ENCODE data around the gene LRTM2.

The LRTM2 gene

GRCh38 chr12:1797991-1798640, 22.2 kb upstream of the LRTM2 start:
- DNase-seq (ENCODE audit: low read depth in 2 of 3, low spot score in 1 of 3) = no peak

GRCh38 chr12:1798641-1799020, 21.7 kb upstream of the LRTM2 start:
- no peak for DNase-seq (ENCODE audit: low read depth in 2 of 3, low spot score in 1 of 3)

DNA sequence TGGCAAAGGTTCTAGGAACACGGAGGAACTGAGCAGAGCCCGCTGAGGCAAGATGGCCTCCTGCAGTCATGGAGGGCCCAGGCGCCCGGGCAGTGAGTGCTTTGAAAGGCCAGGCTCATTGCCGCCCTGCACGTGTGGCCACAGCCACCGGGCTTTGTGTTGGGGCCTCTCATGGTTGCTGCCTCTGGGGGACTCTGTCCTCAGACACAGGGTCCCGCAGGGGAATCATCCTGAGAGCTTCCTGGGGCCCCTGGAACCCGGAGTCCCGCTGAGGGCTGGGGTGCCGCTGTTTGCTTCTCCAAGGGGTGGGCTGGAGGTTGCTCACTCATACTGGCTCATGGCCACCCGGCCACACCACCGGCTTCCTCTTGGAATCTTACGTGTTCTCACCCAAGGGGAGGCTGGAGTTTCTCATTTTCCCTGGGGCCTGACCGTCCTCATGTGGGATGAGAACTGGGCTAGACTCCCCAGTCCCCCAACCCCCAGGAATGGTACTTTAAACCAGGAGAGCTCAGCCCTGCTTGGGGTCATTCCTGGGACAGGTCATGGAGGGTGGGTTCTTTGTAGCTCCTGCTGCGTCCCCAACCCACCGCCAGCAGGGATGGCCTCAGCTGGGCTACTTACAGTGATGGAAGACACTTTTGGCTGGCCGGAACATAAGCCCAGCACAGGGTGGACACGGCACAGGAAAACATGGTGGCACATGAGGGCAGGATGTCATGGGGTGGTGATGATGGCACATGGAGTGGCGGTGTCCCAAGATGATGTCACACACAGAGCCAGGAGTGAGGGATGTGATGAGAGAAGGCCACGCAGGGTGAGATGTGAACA, 21.1 kb upstream of the LRTM2 start:
- DNase-seq (ENCODE audit: low read depth in 2 of 3, low spot score in 1 of 3) = no peak

GRCh38 chr12:1799882-1800400, 20.4 kb upstream of the LRTM2 start:
- DNase-seq (ENCODE audit: low read depth in 2 of 3, low spot score in 1 of 3) = no peak

DNA sequence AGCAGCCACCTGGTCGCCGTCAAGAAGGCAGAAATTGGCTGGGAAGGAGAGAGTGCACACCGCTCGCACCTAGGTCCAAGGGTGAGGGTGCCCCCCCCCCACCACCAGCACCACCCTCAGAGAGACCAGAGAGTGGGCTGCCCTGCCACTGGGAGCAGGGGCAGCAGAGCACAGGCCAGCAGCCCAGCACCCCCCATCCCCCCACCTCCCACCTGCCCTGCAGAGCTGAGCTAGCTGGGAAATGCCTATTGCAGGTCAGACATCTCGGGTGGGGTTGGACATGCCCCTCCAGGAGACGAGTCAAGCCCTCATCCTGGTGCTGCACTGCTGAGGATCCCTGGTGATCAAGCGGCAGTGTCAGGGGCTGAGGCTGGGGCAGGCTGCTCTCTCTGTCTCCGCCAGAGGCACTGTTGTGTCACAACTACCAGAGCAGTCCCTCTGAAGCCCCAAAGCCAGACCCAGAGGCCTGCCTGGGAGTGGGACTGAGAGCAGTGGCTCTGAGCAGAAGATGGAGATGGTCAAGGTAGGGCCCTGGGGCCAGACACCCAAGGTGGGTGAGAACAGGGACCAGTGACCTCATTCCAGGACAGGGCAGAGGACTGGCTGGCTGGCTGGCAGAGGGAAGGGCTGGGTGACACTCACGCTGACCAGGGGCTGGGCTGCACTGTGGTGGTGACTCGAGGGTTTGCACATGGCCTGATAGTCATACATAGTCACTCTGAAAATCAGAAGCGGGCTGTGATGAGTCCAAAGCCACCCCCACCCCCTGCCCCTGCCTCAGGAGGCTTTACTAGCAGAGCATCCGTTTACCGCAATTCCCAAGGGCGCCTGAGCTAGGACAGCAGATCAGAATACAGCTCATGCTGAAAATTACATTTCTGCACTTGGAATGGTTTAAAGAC, 19.7 kb upstream of the LRTM2 start:
- DNase-seq (ENCODE audit: low read depth in 2 of 3, low spot score in 1 of 3) = no peak

DNA sequence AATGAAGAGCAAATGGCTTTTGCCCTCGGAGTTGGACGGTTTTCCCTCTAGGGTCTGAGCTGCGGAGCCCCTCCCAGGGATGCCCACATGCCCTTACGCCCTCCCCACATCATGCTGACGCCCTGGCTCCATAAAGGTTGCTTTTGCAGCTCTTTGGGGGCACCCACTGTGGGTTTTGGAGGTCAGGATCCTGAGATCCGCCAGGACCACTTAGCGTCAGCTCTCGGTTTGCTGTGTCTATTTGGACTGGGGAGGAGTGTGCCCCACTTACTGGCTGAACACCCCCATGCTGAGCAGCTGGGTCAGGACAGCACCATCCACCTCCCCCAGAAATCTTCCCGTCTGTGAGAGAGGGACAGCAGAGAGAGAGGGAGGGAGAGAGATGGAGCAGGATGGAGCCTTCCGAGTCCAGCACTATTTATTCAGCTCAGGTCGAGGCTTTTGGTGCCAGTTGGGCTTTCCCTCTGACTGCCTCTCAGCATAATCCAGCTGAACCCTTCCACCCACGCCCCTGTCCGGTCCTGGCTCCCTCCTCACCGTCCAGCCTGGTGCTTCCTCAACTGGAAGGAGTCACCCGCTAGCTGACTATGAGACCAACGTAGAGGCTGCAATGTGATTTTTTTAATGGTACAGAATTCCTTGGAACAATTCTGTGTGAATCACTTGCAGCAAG, 18.9 kb upstream of the LRTM2 start:
- DNase-seq (ENCODE audit: low read depth in 2 of 3, low spot score in 1 of 3) = no peak

GRCh38 chr12:1803736-1804135, 16.6 kb upstream of the LRTM2 start:
- DNase-seq (ENCODE audit: low read depth in 2 of 3, low spot score in 1 of 3) = no peak

DNA sequence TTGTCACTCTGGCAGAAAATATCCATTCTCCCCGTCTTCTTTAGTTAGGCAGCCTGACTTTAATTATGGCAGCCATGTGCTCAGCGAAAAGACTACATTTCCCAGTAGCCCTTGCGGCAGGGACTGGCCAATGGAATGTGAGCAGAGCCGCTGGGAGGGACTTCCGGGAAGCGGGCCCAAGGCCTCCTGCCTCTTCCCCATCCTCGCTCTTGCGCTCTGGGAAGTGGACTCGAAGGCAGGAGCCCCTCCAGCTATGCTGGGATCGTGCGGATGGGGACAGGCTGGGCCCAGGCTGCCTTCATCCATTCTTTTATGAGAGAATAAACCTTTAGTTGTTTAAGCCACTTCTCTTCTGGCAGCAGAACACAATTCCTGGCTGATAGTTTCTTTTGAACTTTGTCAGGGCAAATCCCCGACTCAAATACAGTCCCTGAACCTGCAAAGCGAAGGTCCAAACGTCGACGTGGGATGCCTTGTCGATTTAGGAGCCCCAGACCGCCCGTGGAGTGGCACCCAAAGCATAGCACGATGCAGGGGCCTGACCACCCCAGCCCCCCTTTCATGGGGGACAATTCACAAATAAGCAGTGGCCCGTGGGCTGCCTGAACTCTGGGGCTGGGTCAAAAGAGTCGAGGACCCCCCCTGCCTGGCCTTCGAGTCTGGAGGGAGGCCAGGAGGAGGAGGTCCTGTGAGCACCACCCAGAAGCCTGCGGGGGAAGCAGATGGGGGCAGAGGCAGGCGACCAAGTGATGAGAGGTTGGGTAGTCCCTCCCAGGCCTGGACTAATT, 15.6 kb upstream of the LRTM2 start:
- peak; percentile 77 to 86 (median 84) for DNase-seq (ENCODE audit: low read depth in 2 of 3, low spot score in 1 of 3)

DNA sequence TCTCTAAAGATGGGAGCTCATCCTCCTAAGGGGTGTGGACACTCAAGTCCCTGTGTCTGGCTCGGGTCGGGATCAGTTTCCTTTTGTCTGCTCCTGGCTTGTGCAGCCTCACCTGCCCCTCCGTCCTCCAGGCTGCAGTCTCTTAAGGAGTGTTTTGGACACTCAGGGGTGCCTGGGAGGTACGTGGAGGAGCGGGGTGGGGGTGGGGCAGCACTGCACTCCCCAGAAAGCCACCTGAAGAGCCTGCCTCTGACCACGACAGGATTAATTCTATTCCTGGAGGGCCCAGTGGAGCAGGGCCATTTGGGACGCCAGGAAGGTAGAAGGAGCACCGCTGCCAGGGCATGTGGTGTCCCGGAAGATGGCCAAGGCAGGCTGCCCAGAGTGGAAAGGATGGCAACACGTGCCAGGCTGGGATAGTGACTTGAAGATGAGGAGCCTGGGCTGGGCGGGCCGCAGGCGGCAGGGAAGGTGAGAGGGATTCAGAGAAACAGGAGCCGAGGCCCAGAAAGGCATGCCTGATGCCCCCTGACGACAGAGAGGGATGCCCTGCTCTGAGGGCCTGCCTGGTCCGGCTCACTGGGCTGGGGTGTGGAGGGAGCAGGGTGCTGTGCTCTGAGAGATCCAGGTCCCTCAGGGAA, 14.8 kb upstream of the LRTM2 start:
- DNase-seq (ENCODE audit: low read depth in 2 of 3, low spot score in 1 of 3) = no peak

DNA sequence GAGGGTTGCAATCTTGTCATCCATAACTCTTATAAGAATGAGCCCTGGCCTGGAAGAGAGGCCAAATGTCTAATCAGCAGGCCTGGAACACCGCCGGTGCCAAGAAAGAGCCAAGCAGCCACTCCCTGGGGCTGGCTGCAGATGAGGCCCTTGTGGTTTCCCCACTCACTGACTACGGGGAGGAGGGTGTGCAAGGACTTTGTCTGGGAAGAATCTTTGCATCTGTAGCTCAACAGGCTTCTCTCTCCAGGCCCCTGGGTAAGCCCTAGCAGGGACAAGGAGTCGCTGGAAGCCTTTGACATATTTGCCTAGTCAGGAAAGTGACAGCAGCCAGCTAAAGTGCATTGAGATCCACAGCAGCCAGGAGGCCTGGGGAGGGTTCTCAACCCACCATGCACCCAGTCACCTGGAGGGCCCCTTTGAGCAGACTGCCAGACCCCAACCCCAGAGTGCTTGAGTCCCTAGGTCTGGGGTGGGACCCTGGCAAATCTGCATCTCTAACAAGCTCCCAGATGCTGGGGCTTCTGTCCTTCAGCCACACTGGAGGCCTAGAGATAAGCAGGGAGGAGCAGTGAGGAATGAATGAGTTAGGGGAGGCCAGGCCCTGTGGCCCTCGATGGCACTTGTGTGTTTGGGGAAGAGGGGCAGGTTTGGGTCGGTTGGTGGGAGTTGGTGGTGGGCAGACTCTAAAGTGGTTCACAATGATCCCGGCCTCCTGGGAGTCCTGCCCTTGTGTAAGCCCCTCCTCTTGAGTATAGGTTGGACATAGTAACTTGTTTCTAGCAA, 13.9 kb upstream of the LRTM2 start:
- no peak for DNase-seq (ENCODE audit: low read depth in 2 of 3, low spot score in 1 of 3)

DNA sequence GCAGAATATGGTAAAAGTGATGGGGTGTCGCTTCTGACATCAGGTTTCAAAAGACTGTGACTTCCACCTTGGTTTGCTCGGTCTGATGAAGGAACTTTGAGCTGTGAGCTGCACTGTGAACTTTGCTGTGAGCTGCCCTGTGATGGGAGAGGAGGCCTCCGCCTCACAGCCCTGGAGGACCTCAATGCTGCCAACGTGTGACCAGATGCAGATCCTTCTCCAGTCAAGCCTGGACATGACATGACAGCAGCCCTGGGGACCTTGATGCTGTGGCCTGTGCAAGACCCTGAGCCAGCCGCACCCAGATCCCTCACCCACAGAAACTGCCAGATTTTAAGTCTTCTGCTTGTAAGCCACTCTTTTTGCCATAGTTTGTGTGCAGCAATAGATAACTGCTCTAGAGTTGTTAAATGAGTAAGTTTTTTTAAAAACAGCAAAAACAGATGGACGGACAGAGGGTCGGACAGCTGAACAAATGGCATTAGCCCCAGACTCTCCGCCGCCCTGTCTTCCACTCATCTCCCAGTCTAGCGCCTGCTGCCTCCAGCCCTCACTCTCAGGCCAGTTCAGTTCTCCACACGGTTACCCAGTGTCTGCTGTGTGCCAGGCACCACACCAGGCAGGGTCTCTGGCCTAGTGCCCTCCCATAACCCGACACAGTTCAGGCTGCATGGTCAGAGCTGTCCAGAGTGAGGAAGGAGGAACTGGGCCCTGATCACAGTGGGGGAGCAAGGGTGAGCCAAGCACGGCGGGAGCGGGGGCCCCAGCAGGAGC, 13.1 kb upstream of the LRTM2 start:
- DNase-seq (ENCODE audit: low read depth in 2 of 3, low spot score in 1 of 3) = no peak

DNA sequence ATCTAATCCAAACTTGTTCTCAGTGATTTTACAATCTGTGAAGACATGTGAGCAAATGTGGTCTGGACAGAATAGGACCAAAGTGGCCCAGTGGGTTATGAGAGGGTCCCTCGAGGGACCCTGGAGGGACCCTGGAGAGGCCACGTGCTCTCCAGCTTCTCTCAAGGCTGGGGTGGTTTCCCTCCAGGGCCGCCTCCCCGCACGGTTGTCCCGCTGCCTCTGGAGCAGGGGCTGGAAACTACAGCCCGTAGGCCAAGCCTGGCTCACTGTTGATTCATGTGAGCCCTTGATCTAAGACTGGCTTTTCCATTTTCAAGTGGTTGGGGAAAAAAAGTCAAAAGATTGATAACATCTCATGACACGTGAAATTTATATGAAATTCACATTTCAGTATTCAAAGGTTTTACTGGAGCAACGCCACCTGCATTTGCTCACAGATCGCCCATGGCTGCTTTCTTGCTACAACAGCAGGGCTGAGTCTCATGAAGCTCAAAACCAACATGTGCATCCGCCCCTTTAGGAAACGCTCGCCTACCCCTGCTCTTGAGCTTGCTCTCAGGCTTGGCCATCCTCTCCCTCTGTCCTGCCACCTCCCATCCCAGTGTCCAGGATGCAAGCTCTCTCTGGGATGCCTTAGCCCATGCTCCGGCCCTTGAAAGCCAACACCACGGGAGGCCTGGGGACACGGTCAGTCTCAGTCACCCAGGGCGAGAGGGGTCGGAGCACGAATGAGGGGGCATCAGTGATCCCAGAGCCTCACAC, 12.1 kb upstream of the LRTM2 start:
- DNase-seq (ENCODE audit: low read depth in 2 of 3, low spot score in 1 of 3) = no peak

GRCh38 chr12:1808798-1809480, 11.4 kb upstream of the LRTM2 start:
- no peak for DNase-seq (ENCODE audit: low read depth in 2 of 3, low spot score in 1 of 3)

- DNase-seq (ENCODE audit: low read depth in 2 of 3, low spot score in 1 of 3) = no peak
Observed at GRCh38 chr12:1809591-1810190, 10.7 kb upstream of the LRTM2 start.

- no peak for DNase-seq (ENCODE audit: low read depth in 2 of 3, low spot score in 1 of 3)
Observed at GRCh38 chr12:1810201-1810930, 10.0 kb upstream of the LRTM2 start.

DNA sequence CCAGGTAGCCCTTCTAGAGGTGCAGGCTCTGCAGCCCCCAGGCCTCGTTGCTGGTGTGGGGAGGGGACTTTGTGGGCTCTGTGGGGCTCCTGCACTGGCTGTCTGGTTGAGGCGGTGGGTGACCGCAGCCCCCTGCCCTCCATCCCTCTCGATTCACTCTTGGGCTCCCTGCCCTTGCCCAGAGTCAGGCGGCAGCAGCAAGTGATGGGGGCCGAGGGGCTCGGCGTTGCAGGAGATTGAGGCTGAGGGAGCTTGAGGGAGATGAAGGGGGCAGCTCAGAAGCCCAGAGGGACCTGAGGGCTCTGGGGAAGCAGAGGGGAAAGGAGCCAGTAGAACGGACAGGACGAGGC, 9.5 kb upstream of the LRTM2 start:
- DNase-seq (ENCODE audit: low read depth in 2 of 3, low spot score in 1 of 3) = no peak

All from stimulated activated CD4-positive, alpha-beta T cell treated with anti-CD3 and anti-CD28 coated beads, Interleukin-12 subunit alpha, Interleukin-12 subunit beta, amount 100 ng/mL, for 48 hours (primary cell).